Activated CD8-positive, alpha-beta memory T cell treated with anti-CD3 and anti-CD28 coated beads, Interleukin-2, amount 10 ng/mL, durations not matched to agents 7 days and 5 days (primary cell): ENCODE results near the gene GMPPB. TPM values are rescaled to one million over a fixed set of nuclear protein-coding genes. Genes with fewer than 3 reads are reported as not detected.
A peak's percentile ranks its signal among the peaks of the same experiment; 100 is the strongest.

Experiments
- ATAC-seq: fragments of 150-1000 bp; cut with Tn5 transposase; one replicate; pipeline ENCODE4 v1.10.0; 2021; ENCODE audit warnings: moderate library complexity
- CTCF ChIA-PET: fragments of 350-600 bp; sonication (Branson Sonifier 250); formaldehyde crosslinking; loops from one replicate; lab custom pipeline; 2021; ENCODE audit warnings: antibody characterized with exemption; lab: Charles Lee
- DNase-seq: peaks from one replicate; pipeline ENCODE4 v3.0.0-alpha.2; 2020
- H3K27ac Mint-ChIP-seq: one replicate; pipeline ENCODE4 v1.8.0; 2021; ENCODE audit warnings: mild to moderate bottlenecking, mixed read lengths
- H3K27me3 Mint-ChIP-seq: one replicate; pipeline ENCODE4 v1.8.0; 2021; ENCODE audit warnings: mixed read lengths
- H3K36me3 Mint-ChIP-seq: one replicate; pipeline ENCODE4 v1.8.0; 2021; ENCODE audit warnings: mild to moderate bottlenecking, mixed read lengths
- H3K4me1 Mint-ChIP-seq: one replicate; pipeline ENCODE4 v1.8.0; 2021; ENCODE audit warnings: mixed read lengths
- H3K4me3 Mint-ChIP-seq: one replicate; pipeline ENCODE4 v1.8.0; 2021; ENCODE audit warnings: mild to moderate bottlenecking, moderate library complexity, mixed read lengths
- H3K9me3 Mint-ChIP-seq: one replicate; pipeline ENCODE4 v1.8.0; 2022; ENCODE audit warnings: low read depth, mixed read lengths
- total RNA-seq, 2 experiments: library from RNA; stranded (reverse); gene quantifications; one replicate each; pipeline ENCODE4 v1.2.3, GENCODE V29; 2021

The GMPPB gene
- total RNA-seq, 2 experiments from 2014 or later = 46.6 to 47.9 TPM

DNA sequence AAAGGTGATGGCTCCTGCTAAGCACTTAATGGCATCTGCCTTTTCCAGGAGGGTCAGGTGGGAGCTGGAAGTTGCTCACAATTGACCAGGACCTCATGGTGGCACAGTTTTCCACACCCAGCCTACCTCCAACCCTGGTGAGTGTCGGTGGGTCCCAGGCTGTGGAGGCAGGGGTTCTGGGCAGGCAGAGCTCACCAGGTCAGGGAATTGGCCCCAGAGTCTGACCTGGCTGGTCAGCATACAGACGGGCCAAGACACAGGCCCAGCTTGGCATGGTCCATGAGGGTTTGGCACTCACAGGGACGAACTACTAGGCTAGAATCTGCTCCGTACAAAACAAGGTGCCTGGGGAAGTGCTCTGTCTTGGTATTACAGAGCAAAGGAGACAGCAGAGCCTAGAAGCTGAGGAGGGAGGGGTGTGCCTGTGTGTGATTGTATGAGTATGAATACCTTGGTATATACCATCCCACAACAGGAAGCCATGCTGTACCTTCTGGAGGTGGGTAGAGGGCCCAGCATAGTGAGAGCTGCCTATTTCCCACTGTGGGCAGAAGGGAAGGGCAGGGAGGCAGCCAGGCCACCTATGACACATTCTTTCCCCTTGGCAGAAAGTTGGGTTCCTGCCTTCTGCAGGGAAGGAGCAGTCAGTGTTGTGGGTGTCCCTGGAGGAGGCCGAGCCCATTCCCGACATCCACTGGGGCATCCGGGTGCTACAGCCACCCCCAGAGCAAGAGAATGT lies 43.1 kb downstream of the GMPPB start:
- CTCF ChIA-PET = no interaction called here
- Mint-ChIP-seq H3K9me3 (no peaks in the 10 kb centered on the region), H3K4me1 (peaks cover 13% of the 10 kb centered on the region), H3K4me3 (no peak overlapping the region), H3K27me3 (no peaks in the 10 kb centered on the region), H3K27ac (no peak overlapping the region), H3K36me3 (peaks cover 21% of the 10 kb centered on the region)
- no peak for ATAC-seq
- no peak for DNase-seq

DNA sequence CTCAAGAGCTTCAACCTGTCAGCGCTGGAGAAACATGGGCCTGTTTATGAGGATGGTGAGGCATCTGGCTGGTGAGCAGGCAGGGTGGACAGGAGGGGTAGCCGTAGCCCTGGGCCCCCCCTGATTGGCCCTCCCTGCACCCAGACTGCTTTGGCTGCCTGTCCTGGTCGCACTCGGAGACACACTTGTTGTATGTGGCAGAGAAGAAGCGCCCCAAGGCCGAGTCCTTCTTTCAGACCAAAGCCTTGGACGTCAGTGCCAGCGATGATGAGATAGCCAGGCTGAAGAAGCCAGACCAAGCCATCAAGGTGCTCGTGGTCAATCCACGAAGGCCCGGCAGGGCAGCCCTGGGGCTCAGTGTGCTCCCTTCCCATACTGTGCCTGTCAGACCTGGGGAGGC lies 47.8 kb downstream of the GMPPB start:
- peaks cover 17% of the 10 kb centered on the region for H3K36me3 Mint-ChIP-seq
- ATAC-seq (no peak), DNase-seq (no peak)
- no peak overlapping the region for H3K27ac Mint-ChIP-seq
- H3K9me3 Mint-ChIP-seq = no peaks in the 10 kb centered on the region
- H3K4me1 Mint-ChIP-seq = peaks cover 34% of the 10 kb centered on the region
- no peaks in the 10 kb centered on the region for H3K27me3 Mint-ChIP-seq
- CTCF ChIA-PET = interaction anchor here (3.6 kb wide), 1 partner anchor 136 kb away, joined by 21 read pairs; no protein-coding TSS in a partner anchor
- H3K4me3 Mint-ChIP-seq = no peak overlapping the region

DNA sequence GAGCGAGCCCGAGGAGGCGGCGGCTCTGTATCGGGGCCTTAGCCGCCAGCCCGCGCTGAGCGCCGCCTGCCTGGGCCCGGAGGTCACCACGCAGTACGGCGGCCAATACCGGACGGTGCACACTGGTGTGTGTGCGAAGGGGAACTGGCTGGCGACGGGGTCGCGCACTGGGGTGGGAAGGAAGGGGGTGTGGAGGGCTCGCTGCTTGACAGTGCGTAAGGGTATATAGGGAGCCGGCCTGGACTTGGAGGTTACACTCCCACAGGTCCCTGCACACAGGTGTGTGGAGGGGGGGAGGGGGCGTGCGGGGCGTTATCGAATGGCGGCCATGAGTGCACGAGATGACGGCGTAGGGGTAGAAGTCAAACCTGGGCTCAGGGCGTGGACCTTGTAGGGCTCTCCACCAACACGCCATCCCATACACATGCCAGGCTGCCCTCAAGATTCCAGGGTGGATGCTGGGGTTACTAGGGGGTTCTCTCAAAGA lies 49.2 kb downstream of the GMPPB start:
- Mint-ChIP-seq H3K4me1 (peaks cover 34% of the 10 kb centered on the region), H3K36me3 (peaks cover 13% of the 10 kb centered on the region), H3K27ac (peak overlapping the region; percentile 99), H3K4me3 (peak overlapping the region; percentile 96), H3K27me3 (no peaks in the 10 kb centered on the region), H3K9me3 (no peaks in the 10 kb centered on the region)
- CTCF ChIA-PET = no interaction called here
- peak; percentile 22 for ATAC-seq
- DNase-seq = no peak

DNA sequence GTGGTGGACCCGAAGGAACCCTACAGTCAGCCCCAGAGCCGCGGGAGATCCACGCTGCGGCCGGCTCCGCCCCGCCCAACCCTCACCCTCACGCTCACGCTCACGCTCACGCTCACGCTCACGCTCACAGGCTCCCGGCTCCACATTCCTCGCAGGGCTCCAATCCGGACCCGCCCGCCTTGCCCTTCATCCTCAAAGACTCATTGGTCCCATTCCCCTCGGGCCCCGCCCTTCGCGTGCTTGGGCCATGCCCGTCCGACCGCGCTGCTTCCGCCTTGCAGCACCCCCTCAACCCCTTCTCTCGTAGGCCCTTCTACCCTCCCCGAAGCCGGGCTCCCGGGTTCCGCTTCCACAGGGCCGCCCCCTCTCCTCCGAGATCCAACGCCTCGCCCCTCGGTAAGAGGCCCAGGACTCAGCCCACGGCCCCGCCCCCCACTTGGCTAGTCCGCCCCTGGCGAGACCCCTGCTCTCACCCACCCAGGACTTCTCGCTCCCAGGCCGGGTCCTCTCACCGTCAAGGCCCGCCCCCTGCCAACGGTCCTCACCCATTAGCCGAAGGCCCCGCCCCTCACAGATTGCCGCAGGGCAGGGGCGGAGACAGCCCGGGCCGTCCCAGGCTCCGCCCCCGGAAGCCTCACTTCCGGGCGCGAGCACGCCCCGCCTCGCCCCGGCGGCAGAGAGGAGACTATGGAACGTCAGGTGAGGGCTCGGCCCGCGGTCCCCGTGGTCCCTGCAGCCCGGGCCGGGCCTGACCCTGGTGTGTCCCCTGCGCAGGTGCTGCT lies 49.8 kb downstream of the GMPPB start, which contains the start of gene APEH:
APEH (plus strand) TSS at position 637 of the 782 bp plus-strand sequence; CDS start at position 688, 51 bp downstream.
- CTCF ChIA-PET = interaction anchor here (0.7 to 5.4 kb wide), 7 partner anchors 28 to 140 kb away, joined by 3 to 272 read pairs (median 4); partner anchors contain the start of gene BSN
- no peaks in the 10 kb centered on the region for H3K9me3 Mint-ChIP-seq
- peak; percentile 99 for DNase-seq
- peak within 1 kb of the TSS; percentile 99 for H3K27ac Mint-ChIP-seq
- H3K4me1 Mint-ChIP-seq = peaks cover 34% of the 10 kb centered on the region
- peak; percentile 87 for ATAC-seq
- H3K4me3 Mint-ChIP-seq = peak within 1 kb of the TSS; percentile 96
- no peaks in the 10 kb centered on the region for H3K27me3 Mint-ChIP-seq
- H3K36me3 Mint-ChIP-seq = peaks cover 13% of the 10 kb centered on the region

DNA sequence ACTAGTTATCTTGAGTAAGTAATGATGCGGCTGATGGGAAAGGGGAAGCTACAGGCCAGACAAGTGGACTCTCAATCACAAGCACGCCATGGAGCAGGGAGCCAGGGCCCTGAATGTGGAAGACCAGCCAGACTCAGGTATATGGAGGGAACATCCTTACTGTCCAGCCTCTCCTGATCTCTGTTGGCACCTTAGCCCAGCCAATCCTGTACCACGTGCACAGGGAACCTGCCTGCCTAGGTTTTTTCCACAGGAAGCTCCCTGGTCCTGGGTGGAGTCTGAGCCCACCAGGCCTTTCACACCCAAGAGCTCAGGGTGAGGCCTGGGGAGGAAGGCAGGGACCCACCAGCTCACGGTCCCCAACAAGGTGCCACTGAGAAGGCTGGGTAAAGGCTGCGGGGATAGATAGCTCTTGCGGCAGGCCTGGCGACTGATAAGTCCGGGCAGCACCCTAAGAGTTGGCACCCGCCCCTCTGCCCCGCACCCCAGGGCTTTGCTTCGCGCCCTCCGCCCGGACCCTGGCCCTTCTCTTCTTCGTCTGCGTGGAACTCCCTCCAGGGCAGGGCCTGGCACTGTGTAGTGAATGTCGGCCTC lies 50.5 kb downstream of the GMPPB start:
- Mint-ChIP-seq H3K27ac (peak overlapping the region; percentile 99), H3K36me3 (peaks cover 12% of the 10 kb centered on the region), H3K9me3 (no peaks in the 10 kb centered on the region), H3K4me1 (peaks cover 34% of the 10 kb centered on the region), H3K4me3 (peak overlapping the region; percentile 96), H3K27me3 (no peaks in the 10 kb centered on the region)
- ATAC-seq (no peak), DNase-seq (no peak)
- CTCF ChIA-PET = interaction anchor here (0.7 to 5.4 kb wide), 8 partner anchors 28 to 257 kb away, joined by 3 to 272 read pairs (median 4); partner anchors contain the start of gene BSN

DNA sequence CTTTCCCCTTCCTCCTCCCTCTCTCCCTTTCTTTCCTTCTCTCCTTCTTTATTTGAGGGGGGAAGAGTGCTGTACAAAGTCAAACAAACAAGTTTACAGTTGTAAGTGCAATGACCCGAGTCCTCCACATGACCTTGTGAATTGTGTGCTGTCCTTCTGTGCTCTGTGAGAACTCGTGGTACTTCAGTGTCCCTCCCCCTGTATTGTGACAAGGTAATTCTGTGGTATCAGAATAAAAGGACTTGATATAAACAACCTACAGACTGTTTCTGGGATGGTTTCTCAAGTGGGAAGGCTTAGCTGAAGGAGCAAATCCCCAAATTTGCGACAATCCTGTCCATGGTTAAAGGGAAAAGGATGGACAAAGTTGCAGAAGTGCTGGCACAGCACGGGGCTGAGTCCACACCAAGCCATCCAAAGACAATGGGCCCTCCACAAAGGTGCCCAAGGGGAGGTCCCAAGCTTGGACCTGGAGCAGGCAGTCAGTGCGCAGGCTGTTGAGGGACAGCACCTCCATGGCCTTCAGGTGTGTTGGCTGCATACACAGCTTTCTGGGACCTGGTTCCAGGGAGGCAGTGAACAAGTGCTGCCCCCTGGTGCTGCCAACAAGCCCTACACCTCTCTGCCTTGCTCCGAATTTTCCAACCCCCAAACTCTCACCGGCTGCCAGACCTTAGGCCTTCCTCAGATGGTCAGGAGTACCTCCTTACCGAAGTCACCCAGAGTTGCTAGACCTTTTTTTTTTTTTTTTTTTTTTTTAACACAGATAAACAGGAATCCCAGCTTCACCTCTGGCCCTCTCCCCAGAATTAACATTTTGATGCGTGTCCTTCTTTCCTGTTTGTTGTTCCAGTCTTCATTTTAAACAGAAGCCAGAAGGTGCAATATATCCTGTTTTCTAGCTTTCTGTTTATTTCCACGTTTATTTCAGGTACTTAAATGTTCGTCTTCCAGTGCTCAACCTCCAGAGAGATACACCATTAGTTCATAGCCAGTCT lies 52.2 kb downstream of the GMPPB start:
- H3K36me3 Mint-ChIP-seq = peaks cover 7% of the 10 kb centered on the region
- DNase-seq (peak; percentile 82), ATAC-seq (no peak)
- H3K9me3 Mint-ChIP-seq = no peaks in the 10 kb centered on the region
- peak overlapping the region; percentile 66 for H3K27ac Mint-ChIP-seq
- CTCF ChIA-PET = interaction anchor here (0.6 to 5.4 kb wide), 34 partner anchors 9 to 815 kb away, joined by 3 to 272 read pairs (median 4); partner anchors contain the start of genes BSN, DAG1, KLHDC8B and NICN1
- peak overlapping the region; percentile 50 for H3K4me3 Mint-ChIP-seq
- H3K27me3 Mint-ChIP-seq = no peaks in the 10 kb centered on the region
- peaks cover 30% of the 10 kb centered on the region for H3K4me1 Mint-ChIP-seq

DNA sequence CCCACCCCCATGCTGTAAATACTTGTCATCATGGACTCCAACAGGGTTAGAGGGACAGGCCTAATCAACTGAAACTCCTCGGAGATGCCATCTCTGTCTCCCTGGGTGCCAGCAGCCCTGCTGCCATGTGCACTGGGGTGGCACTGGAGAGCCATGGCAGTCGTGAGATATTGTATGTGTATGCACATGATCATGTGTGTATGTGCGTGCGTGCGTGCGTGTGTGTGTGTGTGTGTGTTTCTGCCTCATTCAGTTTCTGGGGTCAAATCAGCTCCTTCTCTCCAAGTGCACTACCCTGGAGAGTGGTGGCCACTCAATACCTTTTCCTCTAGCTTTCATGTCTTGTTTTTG lies 52.8 kb downstream of the GMPPB start:
- peaks cover 5% of the 10 kb centered on the region for H3K36me3 Mint-ChIP-seq
- peaks cover 28% of the 10 kb centered on the region for H3K4me1 Mint-ChIP-seq
- DNase-seq (no peak), ATAC-seq (no peak)
- H3K27ac Mint-ChIP-seq = no peak overlapping the region
- H3K9me3 Mint-ChIP-seq = no peaks in the 10 kb centered on the region
- no peak overlapping the region for H3K4me3 Mint-ChIP-seq
- H3K27me3 Mint-ChIP-seq = no peaks in the 10 kb centered on the region
- CTCF ChIA-PET = interaction anchor here (0.7 to 5.4 kb wide), 17 partner anchors 8 to 201 kb away, joined by 3 to 272 read pairs (median 4); partner anchors contain the start of genes BSN and DAG1

Other genes starting within 250 kb of the GMPPB start
- under 1 TPM; 0.12 TPM for gene BSN, start 169.5 kb downstream of the GMPPB start, total RNA-seq
- 100 to 1,000 TPM; 150 to 172 TPM for gene APEH, start 49.6 kb downstream of the GMPPB start, total RNA-seq
- gene MST1, start 34.5 kb downstream of the GMPPB start, total RNA-seq = 1 to 10 TPM; 7.3 to 9.3 TPM
- 10 to 100 TPM; 50.0 to 58.9 TPM for gene RNF123, start 34.4 kb downstream of the GMPPB start, total RNA-seq
- gene AMIGO3, start 4.3 kb downstream of the GMPPB start, total RNA-seq = 1 to 10 TPM in 1 of 2 experiments, under 1 TPM in 1; 0.19 to 1.2 TPM
- 10 to 100 TPM; 38.3 to 41.0 TPM for gene IP6K1, start 62.6 kb upstream of the GMPPB start, total RNA-seq
- under 1 TPM in 1 of 2 experiments, not detected in 1; 0.16 TPM for gene CDHR4, start 75.9 kb upstream of the GMPPB start, total RNA-seq
- gene INKA1, start 79.3 kb upstream of the GMPPB start, total RNA-seq = under 1 TPM; 0.73 to 0.85 TPM
- 100 to 1,000 TPM; 149 to 212 TPM for gene UBA7, start 90.0 kb upstream of the GMPPB start, total RNA-seq
- gene TRAIP, start 132.6 kb upstream of the GMPPB start, total RNA-seq = 10 to 100 TPM; 27.3 to 32.0 TPM
- not detected for gene CAMKV, start 146.0 kb upstream of the GMPPB start, total RNA-seq
- gene MST1R, start 179.9 kb upstream of the GMPPB start, total RNA-seq = 1 to 10 TPM; 1.2 to 2.5 TPM
- 10 to 100 TPM; 13.0 to 15.8 TPM for gene MON1A, start 205.9 kb upstream of the GMPPB start, total RNA-seq
- 100 to 1,000 TPM; 108 to 142 TPM for gene RBM6, start 216.2 kb upstream of the GMPPB start, total RNA-seq